ENCODE measurements around the gene CDKN1B. TPM values are rescaled to one million over a fixed set of nuclear protein-coding genes. Genes with fewer than 3 reads are reported as not detected.

Gene CDKN1B
- total RNA-seq, 1 donor = 28.4 TPM

GRCh38 chr12:12718853-12719252 lies 1.7 kb downstream of the CDKN1B start:
- DNase-seq (ENCODE audit: low read depth) = peak; percentile 45
- peak overlapping the region; percentile 81 for H3K4me3 ChIP-seq (ENCODE audit: low read depth, low read length)
- no peak for TF ChIP-seq CTCF (IDR thresholded peaks at IDR 0.05; ENCODE audit: insufficient read depth, low read length)

DNA sequence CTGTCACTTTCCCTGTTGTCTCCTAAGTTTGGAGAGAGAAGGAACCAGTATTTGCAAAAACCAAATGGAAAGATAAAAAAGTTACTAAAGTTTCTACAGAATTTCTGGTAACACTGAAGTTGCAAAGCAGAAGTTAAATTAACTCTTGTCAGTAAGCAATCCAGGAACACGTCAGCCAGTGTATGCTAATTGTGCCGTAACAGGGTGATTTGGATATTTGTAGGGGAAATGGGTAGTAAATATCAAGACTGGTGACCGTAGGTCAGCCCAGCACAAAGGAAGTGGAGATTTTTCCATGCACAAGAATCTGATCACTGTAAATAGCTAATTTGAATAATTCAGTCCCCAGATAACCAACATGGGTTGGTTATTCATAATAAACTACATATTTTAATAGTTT lies 2.3 kb downstream of the CDKN1B start:
- TF ChIP-seq CTCF (IDR thresholded peaks at IDR 0.05; ENCODE audit: insufficient read depth, low read length) = no peak
- peak; percentile 35 for DNase-seq (ENCODE audit: low read depth)
- H3K4me3 ChIP-seq (ENCODE audit: low read depth, low read length) = peak overlapping the region; percentile 81

DNA sequence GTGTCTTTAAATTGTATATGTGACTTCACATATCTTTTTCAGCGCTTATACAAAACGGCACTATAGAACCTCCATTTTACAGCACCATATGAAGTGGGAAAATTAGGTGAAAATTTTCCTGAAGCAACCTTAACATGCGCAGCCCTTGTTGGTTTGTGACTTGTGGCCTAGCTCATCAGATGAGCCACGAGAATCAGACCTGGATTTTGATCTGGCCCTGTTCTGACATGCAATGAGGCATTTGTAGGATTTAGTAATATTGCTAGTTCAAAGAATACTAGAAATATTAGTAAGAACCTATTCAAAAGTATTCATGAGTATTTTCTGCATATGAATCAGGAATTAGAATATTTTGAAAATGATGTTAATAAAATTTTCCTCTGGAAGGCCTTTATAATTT lies 2.9 kb downstream of the CDKN1B start:
- H3K4me3 ChIP-seq (ENCODE audit: low read depth, low read length) = peak overlapping the region; percentile 81
- peak; percentile 25 for DNase-seq (ENCODE audit: low read depth)
- TF ChIP-seq CTCF (IDR thresholded peaks at IDR 0.05; ENCODE audit: insufficient read depth, low read length) = no peak

DNA sequence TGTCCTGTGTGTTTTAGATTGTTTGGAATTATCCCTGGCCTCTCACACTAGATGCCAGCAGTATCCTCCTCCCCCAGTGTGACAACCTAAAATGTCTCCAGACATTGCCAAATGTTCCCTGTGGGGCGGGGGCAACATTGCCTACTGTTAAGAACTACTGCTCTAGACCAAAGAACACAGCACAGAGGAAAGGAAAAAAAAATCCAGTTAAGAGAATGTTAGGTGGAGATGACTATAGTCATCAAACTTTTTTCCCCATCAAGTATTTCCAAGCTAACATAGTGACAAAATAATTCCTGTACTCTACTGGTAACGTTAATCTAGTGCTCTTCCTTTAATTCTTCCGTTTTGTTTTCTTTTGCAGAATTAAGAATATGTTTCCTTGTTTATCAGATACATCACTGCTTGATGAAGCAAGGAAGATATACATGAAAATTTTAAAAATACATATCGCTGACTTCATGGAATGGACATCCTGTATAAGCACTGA lies 3.5 kb downstream of the CDKN1B start:
- TF ChIP-seq CTCF (IDR thresholded peaks at IDR 0.05; ENCODE audit: insufficient read depth, low read length) = no peak
- DNase-seq (ENCODE audit: low read depth) = peak; percentile 24
- H3K4me3 ChIP-seq (ENCODE audit: low read depth, low read length) = peak overlapping the region; percentile 42

DNA sequence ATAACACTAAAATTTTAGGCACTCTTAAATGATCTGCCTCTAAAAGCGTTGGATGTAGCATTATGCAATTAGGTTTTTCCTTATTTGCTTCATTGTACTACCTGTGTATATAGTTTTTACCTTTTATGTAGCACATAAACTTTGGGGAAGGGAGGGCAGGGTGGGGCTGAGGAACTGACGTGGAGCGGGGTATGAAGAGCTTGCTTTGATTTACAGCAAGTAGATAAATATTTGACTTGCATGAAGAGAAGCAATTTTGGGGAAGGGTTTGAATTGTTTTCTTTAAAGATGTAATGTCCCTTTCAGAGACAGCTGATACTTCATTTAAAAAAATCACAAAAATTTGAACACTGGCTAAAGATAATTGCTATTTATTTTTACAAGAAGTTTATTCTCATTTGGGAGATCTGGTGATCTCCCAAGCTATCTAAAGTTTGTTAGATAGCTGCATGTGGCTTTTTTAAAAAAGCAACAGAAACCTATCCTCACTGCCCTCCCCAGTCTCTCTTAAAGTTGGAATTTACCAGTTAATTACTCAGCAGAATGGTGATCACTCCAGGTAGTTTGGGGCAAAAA lies 4.1 kb downstream of the CDKN1B start:
- no peak for TF ChIP-seq CTCF (IDR thresholded peaks at IDR 0.05; ENCODE audit: insufficient read depth, low read length)
- DNase-seq (ENCODE audit: low read depth) = peak; percentile 27
- H3K4me3 ChIP-seq (ENCODE audit: low read depth, low read length) = peak overlapping the region; percentile 44

- peak overlapping the region; percentile 87 for H3K4me3 ChIP-seq (ENCODE audit: low read depth, low read length)
- DNase-seq (ENCODE audit: low read depth) = no peak
- no peak for TF ChIP-seq CTCF (IDR thresholded peaks at IDR 0.05; ENCODE audit: insufficient read depth, low read length)
Measured at GRCh38 chr12:12721814-12722434, 4.8 kb downstream of the CDKN1B start.

Data from fibroblast of the aortic adventitia (primary cell).